ENCODE measurements around the gene HDAC6. TPM values are rescaled to one million over a fixed set of nuclear protein-coding genes. Genes with fewer than 3 reads are reported as not detected.

HDAC6 gene
- total and polyA plus RNA-seq, 10 of the 15 experiments (the other 5 are each of a cell fraction or from before 2014, with no cell fraction given) = 8.3 to 47.0 (median 34.1) TPM

DNA sequence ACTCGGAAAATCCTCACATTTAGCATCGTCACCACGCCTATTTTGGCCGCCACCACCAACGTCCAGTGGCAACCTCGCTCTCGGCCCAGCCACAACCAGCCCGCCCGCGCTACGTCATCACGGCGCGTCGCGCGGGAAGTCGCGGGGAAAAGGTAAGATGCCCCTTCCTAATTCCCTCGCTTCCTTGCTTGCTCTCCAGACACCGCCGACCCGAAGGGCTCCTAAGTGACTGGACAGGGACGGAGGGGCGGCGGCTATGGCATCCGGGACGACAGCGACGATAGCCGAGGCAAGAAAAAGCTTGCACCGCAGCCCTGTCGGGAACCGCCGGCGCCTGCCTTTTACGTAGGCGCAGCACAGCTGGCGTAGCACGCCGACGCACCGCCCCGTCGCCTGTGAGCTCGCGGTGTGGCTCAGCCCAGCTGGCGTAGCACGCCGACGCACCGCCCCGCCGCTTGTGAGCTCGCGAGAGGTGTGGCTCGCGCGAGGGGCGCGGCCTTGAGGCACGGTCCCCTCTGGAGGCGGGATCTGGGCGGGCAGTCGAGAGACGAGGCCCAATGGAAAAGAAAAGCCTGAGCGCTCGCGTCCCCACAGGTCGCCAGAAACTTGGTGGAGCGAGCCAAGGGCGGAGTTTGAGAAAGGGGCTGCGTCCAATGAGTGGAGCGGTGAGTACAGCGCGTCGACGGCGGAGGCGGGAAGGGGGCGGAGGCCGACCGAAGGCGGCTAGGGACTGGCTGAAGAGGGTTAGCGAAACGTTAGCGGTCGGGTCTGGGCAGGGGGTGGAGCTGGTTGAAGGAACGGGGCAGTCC is at the start of gene HDAC6 (continued):
- TF ChIP-seq, protein P1, sequence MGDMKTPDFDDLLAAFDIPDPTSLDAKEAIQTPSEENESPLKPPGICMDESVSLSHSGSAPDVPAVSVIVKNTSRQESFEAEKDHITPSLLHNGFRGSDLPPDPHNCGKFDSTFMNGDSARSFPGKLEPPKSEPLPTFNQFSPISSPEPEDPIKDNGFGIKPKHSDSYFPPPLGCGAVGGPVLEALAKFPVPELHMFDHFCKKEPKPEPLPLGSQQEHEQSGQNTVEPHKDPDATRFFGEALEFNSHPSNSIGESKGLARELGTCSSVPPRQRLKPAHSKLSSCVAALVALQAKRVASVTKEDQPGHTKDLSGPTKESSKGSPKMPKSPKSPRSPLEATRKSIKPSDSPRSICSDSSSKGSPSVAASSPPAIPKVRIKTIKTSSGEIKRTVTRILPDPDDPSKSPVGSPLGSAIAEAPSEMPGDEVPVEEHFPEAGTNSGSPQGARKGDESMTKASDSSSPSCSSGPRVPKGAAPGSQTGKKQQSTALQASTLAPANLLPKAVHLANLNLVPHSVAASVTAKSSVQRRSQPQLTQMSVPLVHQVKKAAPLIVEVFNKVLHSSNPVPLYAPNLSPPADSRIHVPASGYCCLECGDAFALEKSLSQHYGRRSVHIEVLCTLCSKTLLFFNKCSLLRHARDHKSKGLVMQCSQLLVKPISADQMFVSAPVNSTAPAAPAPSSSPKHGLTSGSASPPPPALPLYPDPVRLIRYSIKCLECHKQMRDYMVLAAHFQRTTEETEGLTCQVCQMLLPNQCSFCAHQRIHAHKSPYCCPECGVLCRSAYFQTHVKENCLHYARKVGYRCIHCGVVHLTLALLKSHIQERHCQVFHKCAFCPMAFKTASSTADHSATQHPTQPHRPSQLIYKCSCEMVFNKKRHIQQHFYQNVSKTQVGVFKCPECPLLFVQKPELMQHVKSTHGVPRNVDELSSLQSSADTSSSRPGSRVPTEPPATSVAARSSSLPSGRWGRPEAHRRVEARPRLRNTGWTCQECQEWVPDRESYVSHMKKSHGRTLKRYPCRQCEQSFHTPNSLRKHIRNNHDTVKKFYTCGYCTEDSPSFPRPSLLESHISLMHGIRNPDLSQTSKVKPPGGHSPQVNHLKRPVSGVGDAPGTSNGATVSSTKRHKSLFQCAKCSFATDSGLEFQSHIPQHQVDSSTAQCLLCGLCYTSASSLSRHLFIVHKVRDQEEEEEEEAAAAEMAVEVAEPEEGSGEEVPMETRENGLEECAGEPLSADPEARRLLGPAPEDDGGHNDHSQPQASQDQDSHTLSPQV (IDR thresholded peaks at IDR 0.05) = no peak
- TF ChIP-seq NR2F1 (conservative IDR thresholded peaks at IDR 0.05) = 0 out of 2 replicates have a peak, but pooled peaks have one; percentile 26
- TF ChIP-seq BACH1 (IDR thresholded peaks at IDR 0.05; ENCODE audit: borderline replicate concordance) = no peak
- peak; percentile 63 to 72 for TF ChIP-seq SRF (IDR thresholded peaks at IDR 0.05; ENCODE audit: low read depth in 2 of 2, low read length in 2 of 2)
- no peak for TF ChIP-seq HDAC6 (IDR thresholded peaks at IDR 0.05; ENCODE audit: unreplicated experiment)
- peak; percentile 79 for TF ChIP-seq IKZF1 (conservative IDR thresholded peaks at IDR 0.05)
- no peak for TF ChIP-seq NRF1 (conservative IDR thresholded peaks at IDR 0.05; ENCODE audit: low read depth, low read length)
- TF ChIP-seq, protein P2, sequence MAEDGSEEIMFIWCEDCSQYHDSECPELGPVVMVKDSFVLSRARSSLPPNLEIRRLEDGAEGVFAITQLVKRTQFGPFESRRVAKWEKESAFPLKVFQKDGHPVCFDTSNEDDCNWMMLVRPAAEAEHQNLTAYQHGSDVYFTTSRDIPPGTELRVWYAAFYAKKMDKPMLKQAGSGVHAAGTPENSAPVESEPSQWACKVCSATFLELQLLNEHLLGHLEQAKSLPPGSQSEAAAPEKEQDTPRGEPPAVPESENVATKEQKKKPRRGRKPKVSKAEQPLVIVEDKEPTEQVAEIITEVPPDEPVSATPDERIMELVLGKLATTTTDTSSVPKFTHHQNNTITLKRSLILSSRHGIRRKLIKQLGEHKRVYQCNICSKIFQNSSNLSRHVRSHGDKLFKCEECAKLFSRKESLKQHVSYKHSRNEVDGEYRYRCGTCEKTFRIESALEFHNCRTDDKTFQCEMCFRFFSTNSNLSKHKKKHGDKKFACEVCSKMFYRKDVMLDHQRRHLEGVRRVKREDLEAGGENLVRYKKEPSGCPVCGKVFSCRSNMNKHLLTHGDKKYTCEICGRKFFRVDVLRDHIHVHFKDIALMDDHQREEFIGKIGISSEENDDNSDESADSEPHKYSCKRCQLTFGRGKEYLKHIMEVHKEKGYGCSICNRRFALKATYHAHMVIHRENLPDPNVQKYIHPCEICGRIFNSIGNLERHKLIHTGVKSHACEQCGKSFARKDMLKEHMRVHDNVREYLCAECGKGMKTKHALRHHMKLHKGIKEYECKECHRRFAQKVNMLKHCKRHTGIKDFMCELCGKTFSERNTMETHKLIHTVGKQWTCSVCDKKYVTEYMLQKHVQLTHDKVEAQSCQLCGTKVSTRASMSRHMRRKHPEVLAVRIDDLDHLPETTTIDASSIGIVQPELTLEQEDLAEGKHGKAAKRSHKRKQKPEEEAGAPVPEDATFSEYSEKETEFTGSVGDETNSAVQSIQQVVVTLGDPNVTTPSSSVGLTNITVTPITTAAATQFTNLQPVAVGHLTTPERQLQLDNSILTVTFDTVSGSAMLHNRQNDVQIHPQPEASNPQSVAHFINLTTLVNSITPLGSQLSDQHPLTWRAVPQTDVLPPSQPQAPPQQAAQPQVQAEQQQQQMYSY (CRISPR knock-in tag; IDR thresholded peaks at IDR 0.05) = no peak
- TF ChIP-seq, protein P3, sequence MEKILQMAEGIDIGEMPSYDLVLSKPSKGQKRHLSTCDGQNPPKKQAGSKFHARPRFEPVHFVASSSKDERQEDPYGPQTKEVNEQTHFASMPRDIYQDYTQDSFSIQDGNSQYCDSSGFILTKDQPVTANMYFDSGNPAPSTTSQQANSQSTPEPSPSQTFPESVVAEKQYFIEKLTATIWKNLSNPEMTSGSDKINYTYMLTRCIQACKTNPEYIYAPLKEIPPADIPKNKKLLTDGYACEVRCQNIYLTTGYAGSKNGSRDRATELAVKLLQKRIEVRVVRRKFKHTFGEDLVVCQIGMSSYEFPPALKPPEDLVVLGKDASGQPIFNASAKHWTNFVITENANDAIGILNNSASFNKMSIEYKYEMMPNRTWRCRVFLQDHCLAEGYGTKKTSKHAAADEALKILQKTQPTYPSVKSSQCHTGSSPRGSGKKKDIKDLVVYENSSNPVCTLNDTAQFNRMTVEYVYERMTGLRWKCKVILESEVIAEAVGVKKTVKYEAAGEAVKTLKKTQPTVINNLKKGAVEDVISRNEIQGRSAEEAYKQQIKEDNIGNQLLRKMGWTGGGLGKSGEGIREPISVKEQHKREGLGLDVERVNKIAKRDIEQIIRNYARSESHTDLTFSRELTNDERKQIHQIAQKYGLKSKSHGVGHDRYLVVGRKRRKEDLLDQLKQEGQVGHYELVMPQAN (conservative IDR thresholded peaks at IDR 0.05) = peak; percentile 56; the same call in 1 of the 2 replicates
- TF ChIP-seq LARP7 (IDR thresholded peaks at IDR 0.05) = 0 out of 2 replicates have a peak, but pooled peaks have one; percentile 57
- TF ChIP-seq EED (IDR thresholded peaks at IDR 0.05; ENCODE audit: low read depth) = no peak
- TF ChIP-seq, protein P4, sequence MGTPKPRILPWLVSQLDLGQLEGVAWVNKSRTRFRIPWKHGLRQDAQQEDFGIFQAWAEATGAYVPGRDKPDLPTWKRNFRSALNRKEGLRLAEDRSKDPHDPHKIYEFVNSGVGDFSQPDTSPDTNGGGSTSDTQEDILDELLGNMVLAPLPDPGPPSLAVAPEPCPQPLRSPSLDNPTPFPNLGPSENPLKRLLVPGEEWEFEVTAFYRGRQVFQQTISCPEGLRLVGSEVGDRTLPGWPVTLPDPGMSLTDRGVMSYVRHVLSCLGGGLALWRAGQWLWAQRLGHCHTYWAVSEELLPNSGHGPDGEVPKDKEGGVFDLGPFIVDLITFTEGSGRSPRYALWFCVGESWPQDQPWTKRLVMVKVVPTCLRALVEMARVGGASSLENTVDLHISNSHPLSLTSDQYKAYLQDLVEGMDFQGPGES (IDR thresholded peaks at IDR 0.05) = no peak
- no peak for TF ChIP-seq MEF2A (IDR thresholded peaks at IDR 0.05; ENCODE audit: insufficient read depth, low read depth, low read length)
- TF ChIP-seq ZNF622 (IDR thresholded peaks at IDR 0.05) = no peak
- TF ChIP-seq RFX5 (IDR thresholded peaks at IDR 0.05; ENCODE audit: low read depth, low read length) = peak; percentile 67
